Hepatocyte (in vitro differentiated cells): ENCODE measurements around the gene MRGPRX3. TPM values are rescaled to one million over a fixed set of nuclear protein-coding genes. Genes with fewer than 3 reads are reported as not detected.

Experiments
- DNase-seq: peaks from one replicate; pipeline ENCODE4 v3.0.0-alpha.2; 2016; ENCODE audit warnings: low spot score
- H2AFZ ChIP-seq: fragments of 200-600 bp; sonication (generic); 2 replicates; pipeline ENCODE4 v1.6.0; 2016; ENCODE audit warnings: antibody characterized with exemption, mild to moderate bottlenecking
- H3K27ac ChIP-seq: fragments of 200-600 bp; sonication (generic); 2 replicates; pipeline ENCODE4 v1.5.1; 2016; ENCODE audit warnings: mild to moderate bottlenecking
- H3K27me3 ChIP-seq: fragments of 200-600 bp; sonication (generic); 2 replicates; pipeline ENCODE4 v1.6.1; 2016
- H3K36me3 ChIP-seq: fragments of 200-600 bp; sonication (generic); replicated peaks from 2 replicates; pipeline ENCODE4 v1.5.1; 2016; ENCODE audit warnings: low read depth; ENCODE audit not compliant: insufficient read depth
- H3K4me1 ChIP-seq: fragments of 200-600 bp; sonication (generic); 2 replicates; pipeline ENCODE4 v1.5.1; 2016; ENCODE audit warnings: mild to moderate bottlenecking, moderate library complexity; ENCODE audit not compliant: insufficient read depth
- H3K4me2 ChIP-seq: fragments of 200-600 bp; sonication (generic); 2 replicates; pipeline ENCODE4 v1.6.0; 2016
- H3K4me3 ChIP-seq: fragments of 200-600 bp; sonication (generic); 2 replicates; pipeline ENCODE4 v1.5.1; 2016; ENCODE audit warnings: mild to moderate bottlenecking
- H3K79me2 ChIP-seq: fragments of 200-600 bp; sonication (generic); 2 replicates; pipeline ENCODE4 v1.6.0; 2017; ENCODE audit warnings: mild to moderate bottlenecking
- H3K9me2 ChIP-seq: fragments of 200-600 bp; sonication (generic); replicated peaks from 2 replicates; pipeline ENCODE4 v1.6.0; 2017; ENCODE audit warnings: mild to moderate bottlenecking; ENCODE audit not compliant: insufficient read depth
- H3K9me3 ChIP-seq: fragments of 200-600 bp; sonication (generic); 2 replicates; pipeline ENCODE4 v1.5.1; 2016; ENCODE audit warnings: low read depth, mild to moderate bottlenecking
- H4K20me1 ChIP-seq: fragments of 200-600 bp; sonication (generic); 2 replicates; pipeline ENCODE4 v1.6.0; 2016; ENCODE audit warnings: mild to moderate bottlenecking; ENCODE audit not compliant: insufficient read depth, poor library complexity, severe bottlenecking
- EZH2 ChIP-seq: fragments of 200-600 bp; sonication (generic); IDR thresholded peaks from 2 replicates; pipeline ENCODE4 v1.6.1; 2016; ENCODE audit warnings: antibody characterized with exemption, mild to moderate bottlenecking, borderline replicate concordance
- EZH2phosphoT487 ChIP-seq: fragments of 200-600 bp; sonication (generic); IDR thresholded peaks from one replicate; pipeline ENCODE4 v1.6.1; 2018; ENCODE audit warnings: antibody characterized with exemption, mild to moderate bottlenecking, low read depth, moderate library complexity; ENCODE audit not compliant: unreplicated experiment, severe bottlenecking
- WGBS: methylation state at CpG from one replicate; pipeline ENCODE4 v1.1.6; 2016; ENCODE audit warnings: low lambda C conversion rate; ENCODE audit errors: missing lambda C conversion rate; 5-methylcytosine and 5-hydroxymethylcytosine counted together
- polyA plus RNA-seq: library from polyadenylated mRNA; unstranded; fragments of >200 nt; fragmentation: Nextera tagmentation; extraction: Ambion mirVana; gene quantifications from 2 replicates; pipeline ENCODE4 v1.2.1, GENCODE V29; 2016
- small RNA-seq: library from RNA; depleted of rRNA; stranded (forward); fragments of <200 nt; gene quantifications from one replicate; pipeline ENCODE3, GENCODE V24; 2014
- total RNA-seq: library from RNA; depleted of rRNA; stranded (reverse); fragments of >200 nt; gene quantifications from 2 replicates; pipeline ENCODE4 v1.2.3, GENCODE V29; 2014
- TF ChIP-seq, protein P1 (sequence below): fragments of 200-600 bp; sonication (generic); IDR thresholded peaks from 2 replicates; pipeline ENCODE4 v1.5.1; 2016; ENCODE audit warnings: antibody characterized with exemption, mild to moderate bottlenecking; ENCODE audit not compliant: poor library complexity

Gene MRGPRX3
- total and polyA plus RNA-seq, 2 experiments from 2014 or later, result not detected

DNA sequence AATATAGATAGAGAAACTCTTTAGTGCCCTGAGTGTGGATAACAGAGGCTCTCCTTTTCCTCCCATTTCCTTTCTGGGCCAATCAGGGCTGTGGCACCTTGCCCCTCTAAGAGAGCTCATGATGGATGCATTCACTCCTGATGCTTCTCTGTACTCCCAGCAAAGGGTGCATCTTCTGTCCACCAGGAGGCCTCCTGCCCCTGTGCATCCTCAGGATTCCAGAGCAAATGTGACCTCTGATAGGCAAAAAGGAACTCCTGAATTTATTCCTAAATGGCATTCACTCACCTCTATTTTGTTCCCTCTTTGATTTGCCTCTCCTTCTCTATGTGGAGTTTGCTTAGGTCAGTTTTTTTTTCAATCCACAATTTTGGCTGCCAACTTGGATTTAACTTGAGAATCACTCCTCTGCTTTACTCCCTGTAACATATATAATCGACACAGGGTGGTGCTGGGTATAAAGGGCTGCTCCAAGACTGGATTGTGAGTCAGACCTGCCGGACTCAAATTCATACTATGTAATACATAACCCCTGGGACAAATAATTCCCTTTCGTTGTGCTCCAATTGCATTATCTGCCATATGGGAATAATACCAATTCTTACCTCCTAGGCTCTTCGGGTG, 39.1 kb downstream of the MRGPRX3 start:
- no peak for TF ChIP-seq EZH2
- TF ChIP-seq EZH2phosphoT487, result no peak
- TF ChIP-seq, protein P1, sequence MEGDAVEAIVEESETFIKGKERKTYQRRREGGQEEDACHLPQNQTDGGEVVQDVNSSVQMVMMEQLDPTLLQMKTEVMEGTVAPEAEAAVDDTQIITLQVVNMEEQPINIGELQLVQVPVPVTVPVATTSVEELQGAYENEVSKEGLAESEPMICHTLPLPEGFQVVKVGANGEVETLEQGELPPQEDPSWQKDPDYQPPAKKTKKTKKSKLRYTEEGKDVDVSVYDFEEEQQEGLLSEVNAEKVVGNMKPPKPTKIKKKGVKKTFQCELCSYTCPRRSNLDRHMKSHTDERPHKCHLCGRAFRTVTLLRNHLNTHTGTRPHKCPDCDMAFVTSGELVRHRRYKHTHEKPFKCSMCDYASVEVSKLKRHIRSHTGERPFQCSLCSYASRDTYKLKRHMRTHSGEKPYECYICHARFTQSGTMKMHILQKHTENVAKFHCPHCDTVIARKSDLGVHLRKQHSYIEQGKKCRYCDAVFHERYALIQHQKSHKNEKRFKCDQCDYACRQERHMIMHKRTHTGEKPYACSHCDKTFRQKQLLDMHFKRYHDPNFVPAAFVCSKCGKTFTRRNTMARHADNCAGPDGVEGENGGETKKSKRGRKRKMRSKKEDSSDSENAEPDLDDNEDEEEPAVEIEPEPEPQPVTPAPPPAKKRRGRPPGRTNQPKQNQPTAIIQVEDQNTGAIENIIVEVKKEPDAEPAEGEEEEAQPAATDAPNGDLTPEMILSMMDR, result peak; percentile 60

DNA sequence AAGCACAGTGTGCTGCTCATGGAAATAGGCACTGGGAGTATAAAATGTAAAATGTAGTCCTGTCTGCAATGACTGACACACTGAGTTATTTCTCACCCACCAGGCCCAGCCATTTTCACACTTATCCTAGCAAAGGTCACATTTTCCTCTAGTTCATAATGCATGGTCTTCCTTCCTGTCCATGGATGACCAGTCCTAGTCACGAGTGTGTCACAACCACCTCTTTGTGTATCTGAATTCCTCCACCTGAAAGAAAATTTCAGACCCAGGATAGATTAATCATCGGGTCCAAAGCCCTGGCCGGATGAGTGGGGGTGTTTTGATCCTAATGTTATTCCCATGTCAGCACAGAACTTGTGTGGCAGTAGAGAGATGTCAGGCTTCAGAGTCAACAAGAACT, 40.3 kb downstream of the MRGPRX3 start, which contains the start of gene MRGPRX4:
Gene MRGPRX4 (plus strand): TSS at position 172 of the 400 bp plus-strand sequence. CDS start 420 bp downstream, outside the sequence.
- Histone ChIP-seq H3K79me2 (no peaks in the 10 kb centered on the region), H3K9me2 (no peaks in the 10 kb centered on the region), H3K4me1 (no peaks in the 10 kb centered on the region), H3K27ac (no peak within 1 kb of the TSS), H3K4me2 (no peak within 1 kb of the TSS), H3K4me3 (no peak within 1 kb of the TSS), H3K27me3 (peaks cover 46% of the 10 kb centered on the region), H3K9me3 (no peaks in the 10 kb centered on the region), H2AFZ (no peak within 1 kb of the TSS), H4K20me1 (no peaks in the 10 kb centered on the region), H3K36me3 (no peaks in the 10 kb centered on the region)
- TF ChIP-seq EZH2 (no peak), EZH2phosphoT487 (no peak)
- TF ChIP-seq, protein P1, result no peak
- DNase-seq, result no peak
- 74% methylated on average over 3 of the region's 3 CpGs for WGBS

More for the DNA sequence above, 39.1 kb downstream of the MRGPRX3 start:
- Histone ChIP-seq H2AFZ (no peak overlapping the region), H4K20me1 (no peaks in the 10 kb centered on the region), H3K4me2 (no peak overlapping the region), H3K4me1 (no peaks in the 10 kb centered on the region), H3K27me3 (peaks cover 37% of the 10 kb centered on the region), H3K79me2 (no peaks in the 10 kb centered on the region), H3K9me2 (no peaks in the 10 kb centered on the region), H3K9me3 (no peaks in the 10 kb centered on the region), H3K27ac (no peak overlapping the region), H3K4me3 (no peak overlapping the region), H3K36me3 (no peaks in the 10 kb centered on the region)
- DNase-seq, result peak; percentile 52
- 80% methylated on average over 4 of the region's 4 CpGs for WGBS

DNA sequence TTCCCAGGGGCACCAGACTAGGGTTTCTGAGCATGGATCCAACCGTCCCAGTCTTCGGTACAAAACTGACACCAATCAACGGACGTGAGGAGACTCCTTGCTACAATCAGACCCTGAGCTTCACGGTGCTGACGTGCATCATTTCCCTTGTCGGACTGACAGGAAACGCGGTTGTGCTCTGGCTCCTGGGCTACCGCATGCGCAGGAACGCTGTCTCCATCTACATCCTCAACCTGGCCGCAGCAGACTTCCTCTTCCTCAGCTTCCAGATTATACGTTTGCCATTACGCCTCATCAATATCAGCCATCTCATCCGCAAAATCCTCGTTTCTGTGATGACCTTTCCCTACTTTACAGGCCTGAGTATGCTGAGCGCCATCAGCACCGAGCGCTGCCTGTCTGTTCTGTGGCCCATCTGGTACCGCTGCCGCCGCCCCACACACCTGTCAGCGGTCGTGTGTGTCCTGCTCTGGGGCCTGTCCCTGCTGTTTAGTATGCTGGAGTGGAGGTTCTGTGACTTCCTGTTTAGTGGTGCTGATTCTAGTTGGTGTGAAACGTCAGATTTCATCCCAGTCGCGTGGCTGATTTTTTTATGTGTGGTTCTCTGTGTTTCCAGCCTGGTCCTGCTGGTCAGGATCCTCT, 41.0 kb downstream of the MRGPRX3 start:
- no peaks in the 10 kb centered on the region for H3K9me3 ChIP-seq
- H3K4me2 ChIP-seq, result no peak overlapping the region
- TF ChIP-seq EZH2, result no peak
- TF ChIP-seq, protein P1, result no peak
- TF ChIP-seq EZH2phosphoT487, result no peak
- 91% methylated on average over 28 of the region's 28 CpGs for WGBS
- H3K27ac ChIP-seq, result no peak overlapping the region
- H3K36me3 ChIP-seq, result no peaks in the 10 kb centered on the region
- no peaks in the 10 kb centered on the region for H3K9me2 ChIP-seq
- H2AFZ ChIP-seq, result no peak overlapping the region
- H3K4me1 ChIP-seq, result no peaks in the 10 kb centered on the region
- H3K27me3 ChIP-seq, result peaks cover 50% of the 10 kb centered on the region
- no peaks in the 10 kb centered on the region for H4K20me1 ChIP-seq
- H3K4me3 ChIP-seq, result no peak overlapping the region
- no peak for DNase-seq
- H3K79me2 ChIP-seq, result no peaks in the 10 kb centered on the region

Small RNAs within 50 kb of the gene (small RNA-seq; reads per million reads assigned to genes)
- gene HIGD1AP5, result not detected

Other genes starting within 250 kb of the MRGPRX3 start
- 24.8 and 28.7 TPM in 2 replicates for gene SERGEF, start 119.5 kb upstream of the MRGPRX3 start, total RNA-seq
- 21.7 and 26.0 TPM in 2 replicates for gene SERGEF, start 119.5 kb upstream of the MRGPRX3 start, polyA plus RNA-seq
- 0.32 and 0.37 TPM in 2 replicates for gene TPH1, start 86.3 kb upstream of the MRGPRX3 start, total RNA-seq
- gene TPH1, start 86.3 kb upstream of the MRGPRX3 start, polyA plus RNA-seq, result not detected in 2 replicates
- gene SAAL1, start 26.5 kb upstream of the MRGPRX3 start, total RNA-seq, result 11.7 and 13.0 TPM in 2 replicates
- 15.2 and 17.8 TPM in 2 replicates for gene SAAL1, start 26.5 kb upstream of the MRGPRX3 start, polyA plus RNA-seq
- not detected in 2 replicates for gene MRGPRX4, start 40.3 kb downstream of the MRGPRX3 start, total RNA-seq
- gene MRGPRX4, start 40.3 kb downstream of the MRGPRX3 start, polyA plus RNA-seq, result not detected in 2 replicates
- 73.0 and 73.8 TPM in 2 replicates for gene SAA4, start 104.2 kb downstream of the MRGPRX3 start, total RNA-seq
- 75.6 and 101 TPM in 2 replicates for gene SAA4, start 104.2 kb downstream of the MRGPRX3 start, polyA plus RNA-seq
- 20.1 and 27.4 TPM in 2 replicates for gene SAA2, start 116.1 kb downstream of the MRGPRX3 start, total RNA-seq
- 111 and 170 TPM in 2 replicates for gene SAA2, start 116.1 kb downstream of the MRGPRX3 start, polyA plus RNA-seq
- 153 and 175 TPM in 2 replicates for gene SAA1, start 133.7 kb downstream of the MRGPRX3 start, total RNA-seq
- gene SAA1, start 133.7 kb downstream of the MRGPRX3 start, polyA plus RNA-seq, result 2,093 and 2,553 TPM in 2 replicates
- 18.0 and 24.7 TPM in 2 replicates for gene HPS5, start 189.6 kb downstream of the MRGPRX3 start, total RNA-seq
- 9.3 and 10.3 TPM in 2 replicates for gene HPS5, start 189.6 kb downstream of the MRGPRX3 start, polyA plus RNA-seq
- gene GTF2H1, start 190.0 kb downstream of the MRGPRX3 start, total RNA-seq, result 66.2 and 68.2 TPM in 2 replicates
- gene GTF2H1, start 190.0 kb downstream of the MRGPRX3 start, polyA plus RNA-seq, result 25.3 and 33.8 TPM in 2 replicates